GM19324 (cell line): ENCODE results near the gene HUWE1.
A peak's percentile ranks its signal among the peaks of the same experiment; 100 is the strongest.

Experiments
- ATAC-seq: cut with Tn5 transposase; IDR thresholded peaks from one replicate; pipeline ENCODE4 v1.9.1; 2021; ENCODE audit warnings: mild to moderate bottlenecking, moderate library complexity; ENCODE audit not compliant: unreplicated experiment, low FRiP score

Gene HUWE1

GRCh38 chrX:53694642-53695041 is 8.1 kb upstream of the HUWE1 start:
- no peak for ATAC-seq

DNA sequence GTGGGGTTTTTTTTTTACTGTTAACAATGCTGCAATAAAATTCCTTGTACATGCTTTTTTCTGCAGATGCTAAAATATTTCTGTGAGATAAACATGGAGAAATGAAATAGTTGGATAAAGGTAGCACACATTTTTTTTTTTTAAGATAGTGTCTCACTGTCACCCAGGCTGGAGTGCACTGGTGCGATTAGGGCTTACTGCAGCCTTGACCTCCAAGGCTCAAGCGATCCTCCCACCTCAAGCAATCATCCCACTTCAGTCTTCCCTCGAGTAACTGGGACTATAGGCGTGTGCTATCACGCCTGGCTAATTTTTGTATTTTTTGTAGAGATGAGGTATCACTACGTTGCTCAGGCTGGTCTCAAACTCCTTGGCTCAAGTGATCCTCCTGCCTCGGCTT is 1.8 kb upstream of the HUWE1 start:
- ATAC-seq, result no peak

- ATAC-seq, result no peak
Observed at GRCh38 chrX:53685711-53686110, 808 bp downstream of the HUWE1 start.

DNA sequence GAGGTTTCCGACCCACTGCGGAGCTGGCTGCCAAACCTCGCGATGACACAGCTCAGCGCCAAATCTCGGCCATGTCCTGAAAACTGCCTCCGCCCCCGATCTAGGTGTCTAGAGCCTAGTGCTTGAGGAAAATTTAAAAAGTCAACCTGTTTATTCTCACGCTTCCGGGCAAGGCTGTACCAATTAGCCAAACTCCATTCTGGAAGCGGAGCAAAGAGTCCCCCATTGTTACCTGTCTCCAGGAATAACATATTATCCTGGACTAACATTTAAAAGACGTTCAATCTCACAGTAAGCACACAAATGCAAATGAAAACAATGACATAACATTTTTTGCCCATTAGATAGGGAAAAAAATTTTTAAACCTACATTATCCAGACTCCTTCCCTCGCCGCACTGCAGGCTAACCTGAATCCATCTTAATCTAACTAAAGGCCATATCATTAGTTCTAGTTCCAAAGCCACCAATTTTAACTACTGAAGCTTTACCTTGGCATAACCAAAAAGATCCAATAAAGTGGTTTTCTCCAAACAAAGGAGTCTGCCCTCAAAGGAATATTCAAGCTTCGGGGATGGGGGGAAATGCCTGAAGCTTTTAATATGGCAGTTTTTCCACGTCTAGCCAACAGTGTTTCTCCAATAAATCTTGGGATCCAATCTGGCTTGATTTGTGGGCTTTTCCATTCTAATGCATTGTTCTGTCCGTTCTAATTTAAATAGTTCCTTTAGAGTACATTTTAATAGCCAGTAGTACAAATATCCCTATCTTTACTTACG is 1.9 kb downstream of the HUWE1 start:
- ATAC-seq, result no peak

DNA sequence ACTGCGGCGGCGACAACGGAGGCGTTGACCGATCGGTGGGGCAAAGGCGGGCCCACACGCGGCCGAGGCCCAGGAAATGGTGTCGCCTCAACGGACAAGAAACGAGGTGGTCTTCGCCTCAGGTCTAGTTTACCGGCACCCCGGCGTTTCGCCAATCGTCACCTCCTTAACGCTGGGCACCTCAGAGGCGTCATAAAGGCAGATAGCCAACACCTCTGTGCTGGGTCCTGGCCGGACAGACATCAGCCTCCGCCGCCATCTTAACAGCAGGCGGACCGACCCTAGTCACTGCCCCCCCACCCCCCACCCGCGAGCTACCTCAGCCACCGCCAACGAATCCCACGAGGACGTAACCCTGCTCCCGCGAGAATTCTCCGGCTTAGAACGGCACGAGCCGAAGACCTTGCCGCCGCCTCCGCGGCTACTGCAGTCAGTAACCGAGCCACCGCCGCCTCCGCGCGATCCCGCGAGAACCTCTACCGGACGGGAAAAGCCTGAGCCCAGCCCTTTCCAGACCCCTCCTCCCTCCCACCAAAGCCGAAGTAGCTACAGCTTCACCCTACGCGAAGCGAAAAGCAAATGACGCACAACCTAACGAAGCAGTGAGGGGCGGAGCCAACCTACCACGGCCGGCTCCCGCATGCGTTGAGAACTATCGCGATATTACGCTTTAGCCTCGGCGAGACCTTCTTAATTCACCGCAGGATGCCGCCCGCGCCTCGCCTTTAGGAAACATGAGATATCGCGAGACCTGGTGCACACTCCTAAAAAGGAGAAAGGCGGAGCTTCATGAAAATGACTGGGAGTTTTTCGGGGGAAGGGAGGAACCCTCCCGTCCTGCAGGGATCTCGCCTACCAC is 2.7 kb downstream of the HUWE1 start:
- peak; percentile 75 for ATAC-seq

DNA sequence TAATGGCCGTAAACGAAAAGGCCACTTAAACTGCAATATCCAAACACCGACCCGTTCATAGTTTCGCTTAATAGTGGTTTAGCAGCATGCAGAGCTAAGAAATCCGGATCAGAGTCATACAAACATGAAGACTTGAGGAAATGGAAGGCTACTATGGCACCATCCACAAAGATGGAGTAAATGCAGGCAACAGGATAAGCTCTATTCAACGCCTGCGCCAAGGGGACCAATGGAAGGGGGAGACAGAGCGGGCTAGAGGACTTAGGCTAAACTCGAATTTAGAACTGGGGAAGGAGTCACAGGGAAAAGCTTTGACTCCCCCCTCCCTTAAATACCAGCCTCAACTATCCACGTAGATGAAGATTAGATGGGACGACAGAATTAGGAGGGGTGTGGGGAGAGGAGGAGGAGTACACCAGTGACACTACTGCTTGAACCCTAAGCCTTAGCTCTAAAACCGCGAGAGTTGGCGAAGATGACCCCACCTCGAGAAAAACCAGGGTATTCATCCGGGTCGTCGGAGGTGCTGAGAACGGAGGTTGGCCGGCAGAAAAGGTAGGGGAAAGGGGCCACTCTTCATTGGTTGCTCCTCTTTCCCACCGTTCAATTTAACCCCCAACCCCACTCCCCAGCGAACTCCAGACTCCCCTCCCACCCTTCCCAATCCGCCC is 3.5 kb downstream of the HUWE1 start:
- no peak for ATAC-seq

DNA sequence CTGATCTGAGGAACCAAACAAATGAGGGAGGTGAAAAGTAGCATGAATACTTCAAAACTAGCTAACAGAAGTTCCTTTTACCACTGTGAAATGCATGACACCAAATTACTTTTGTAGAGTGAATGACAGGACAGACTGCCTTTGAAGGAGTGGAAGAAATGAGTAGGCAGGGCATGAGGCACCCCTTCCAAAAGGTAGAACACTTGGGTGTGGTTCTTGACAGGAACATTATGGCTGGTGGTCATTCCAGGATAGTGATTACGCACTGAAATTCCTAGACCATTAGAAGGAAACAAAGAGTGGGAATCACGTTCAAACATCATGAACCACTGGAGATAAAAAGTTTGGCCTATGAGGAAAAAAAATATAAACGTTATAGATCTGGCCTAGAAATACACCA is 4.9 kb downstream of the HUWE1 start:
- no peak for ATAC-seq

- ATAC-seq, result no peak
Observed at GRCh38 chrX:53678667-53679066, 7.9 kb downstream of the HUWE1 start.

GRCh38 chrX:53677286-53677685 is 9.2 kb downstream of the HUWE1 start:
- no peak for ATAC-seq

GRCh38 chrX:53674581-53674980 is 11.9 kb downstream of the HUWE1 start:
- no peak for ATAC-seq

GRCh38 chrX:53669258-53669657 is 17.3 kb downstream of the HUWE1 start:
- ATAC-seq, result no peak

DNA sequence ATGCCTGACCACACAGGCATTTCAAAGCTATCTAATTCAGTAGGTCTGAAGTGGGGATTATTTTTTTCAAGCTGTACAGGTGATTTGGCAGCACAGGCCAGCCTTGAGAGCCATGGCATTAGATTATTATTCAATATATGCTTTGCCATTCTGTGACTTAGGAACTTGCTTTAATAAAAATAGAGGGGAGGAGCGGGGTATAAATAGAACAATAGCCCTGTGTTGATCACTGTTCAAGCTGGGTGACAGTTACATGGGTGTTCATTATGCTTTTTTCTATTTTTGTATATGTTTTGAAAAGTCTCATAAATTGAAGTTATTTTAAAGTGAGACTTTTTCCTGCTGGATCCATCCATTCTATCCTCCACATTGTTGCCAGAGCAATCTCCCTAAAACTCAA is 20.3 kb downstream of the HUWE1 start:
- ATAC-seq, result no peak

- ATAC-seq, result no peak
Observed at GRCh38 chrX:53660004-53660403, 26.5 kb downstream of the HUWE1 start.

DNA sequence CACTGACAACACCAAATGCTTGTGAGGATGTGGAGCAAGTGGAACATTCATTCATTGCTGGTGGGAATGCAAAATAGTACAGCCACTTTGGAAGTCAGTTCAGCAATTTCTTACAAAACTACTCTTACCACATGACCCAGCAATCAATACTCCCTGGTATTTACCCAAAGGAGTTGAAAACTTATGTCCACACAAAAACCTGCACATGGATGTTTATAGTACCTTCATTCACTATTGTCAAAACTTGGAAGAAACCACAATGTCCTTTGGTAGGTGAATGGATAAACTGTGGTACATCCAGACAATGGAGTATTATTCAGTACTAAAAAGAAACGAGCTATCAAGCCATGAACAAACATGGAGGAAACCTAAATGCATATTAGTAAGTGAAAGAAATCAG is 27.5 kb downstream of the HUWE1 start:
- ATAC-seq, result no peak

GRCh38 chrX:53656845-53657244 is 29.7 kb downstream of the HUWE1 start:
- ATAC-seq, result no peak

DNA sequence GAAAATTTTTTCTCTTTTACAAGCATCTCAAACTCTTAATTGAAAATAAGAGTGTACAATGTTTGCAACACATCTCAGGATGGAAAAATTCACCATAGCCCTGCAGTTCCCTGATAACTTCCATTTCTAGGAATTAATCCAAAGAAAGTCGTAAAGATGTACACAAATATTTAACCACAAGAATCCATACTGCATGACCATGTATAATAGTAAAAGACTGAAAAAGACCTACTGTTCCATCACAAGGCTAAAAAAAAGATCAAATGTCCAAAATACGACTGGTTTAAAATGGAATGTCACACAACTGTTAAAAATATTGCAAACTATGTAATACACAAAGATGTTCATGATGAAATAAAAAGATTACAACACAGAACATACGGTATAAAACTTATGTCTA is 32.1 kb downstream of the HUWE1 start:
- no peak for ATAC-seq

- ATAC-seq, result no peak
Observed at GRCh38 chrX:53644751-53645150, 41.8 kb downstream of the HUWE1 start.

GRCh38 chrX:53642337-53642736 is 44.2 kb downstream of the HUWE1 start:
- ATAC-seq, result no peak

DNA sequence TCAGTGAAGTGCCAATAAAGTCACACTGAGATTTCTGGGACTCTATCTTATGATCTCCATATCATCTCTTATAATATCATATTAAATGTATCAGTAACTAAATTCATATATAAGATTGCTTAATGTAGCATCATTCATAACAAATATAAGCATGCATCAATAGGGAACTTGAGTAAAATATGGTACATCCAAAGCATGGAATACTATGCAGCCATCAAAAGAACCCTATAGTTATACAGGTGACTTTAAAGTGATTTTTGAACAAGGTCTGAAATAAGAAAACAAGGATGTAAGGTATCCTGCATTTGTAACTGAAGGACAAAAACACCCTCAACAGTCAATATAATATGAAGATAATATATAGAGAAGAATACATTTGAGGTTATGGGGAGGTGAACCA is 47.3 kb downstream of the HUWE1 start:
- no peak for ATAC-seq

- ATAC-seq, result no peak
Observed at GRCh38 chrX:53637479-53637878, 49.0 kb downstream of the HUWE1 start.

DNA sequence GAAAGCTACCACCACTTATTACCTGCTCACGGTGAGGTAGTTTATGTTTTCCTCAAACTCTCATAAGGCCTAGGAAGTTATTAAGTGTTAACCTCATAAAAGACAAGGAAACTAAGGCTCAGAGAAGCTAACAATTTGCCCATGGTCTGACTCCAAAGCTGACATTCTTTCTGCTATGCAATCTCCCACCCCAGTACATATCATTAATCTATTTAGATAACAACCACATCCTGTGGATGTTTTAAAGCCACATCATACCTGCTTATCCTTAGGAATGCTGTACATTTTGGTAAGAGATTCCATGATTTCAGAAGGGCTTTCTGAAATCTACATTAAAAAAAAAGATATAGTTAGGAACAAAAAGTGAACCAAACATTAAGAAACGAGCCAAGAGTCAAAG is 55.4 kb downstream of the HUWE1 start:
- ATAC-seq, result no peak
